CD4-positive, alpha-beta T cell treated with Interferon gamma for 1 hour (primary cell): ENCODE data around the gene ACTR2.
A peak's percentile ranks its signal among the peaks of the same experiment; 100 is the strongest.

Experiments used
- DNase-seq: peaks from one replicate; pipeline ENCODE4 v3.0.0-alpha.2; 2020

ACTR2 gene

GRCh38 chr2:65281627-65282351 is 54.2 kb downstream of the ACTR2 start:
- no peak for DNase-seq

- no peak for DNase-seq
Measured at GRCh38 chr2:65282477-65283053, 54.9 kb downstream of the ACTR2 start.

- DNase-seq = no peak
Measured at GRCh38 chr2:65287364-65287763, 59.7 kb downstream of the ACTR2 start.

- DNase-seq = no peak
Measured at GRCh38 chr2:65291216-65292105, 63.8 kb downstream of the ACTR2 start.

GRCh38 chr2:65292106-65292400 is 64.4 kb downstream of the ACTR2 start:
- DNase-seq = no peak

- no peak for DNase-seq
Measured at GRCh38 chr2:65292461-65293011, 64.9 kb downstream of the ACTR2 start.

- no peak for DNase-seq
Measured at GRCh38 chr2:65293376-65293775, 65.7 kb downstream of the ACTR2 start.

- no peak for DNase-seq
Measured at GRCh38 chr2:65294136-65294535, 66.5 kb downstream of the ACTR2 start.

GRCh38 chr2:65294701-65295100 is 67.1 kb downstream of the ACTR2 start:
- DNase-seq = no peak

GRCh38 chr2:65296971-65297370 is 69.3 kb downstream of the ACTR2 start:
- no peak for DNase-seq

- DNase-seq = no peak
Measured at GRCh38 chr2:65297544-65297943, 69.9 kb downstream of the ACTR2 start.

- DNase-seq = no peak
Measured at GRCh38 chr2:65298089-65298488, 70.5 kb downstream of the ACTR2 start.

- no peak for DNase-seq
Measured at GRCh38 chr2:65299246-65299645, 71.6 kb downstream of the ACTR2 start.

GRCh38 chr2:65300134-65300760 is 72.6 kb downstream of the ACTR2 start:
- no peak for DNase-seq

GRCh38 chr2:65300761-65301711 is 73.4 kb downstream of the ACTR2 start:
- DNase-seq = peak; percentile 54

GRCh38 chr2:65305934-65306333 is 78.3 kb downstream of the ACTR2 start:
- no peak for DNase-seq

- no peak for DNase-seq
Measured at GRCh38 chr2:65309699-65310098, 82.1 kb downstream of the ACTR2 start.

- DNase-seq = no peak
Measured at GRCh38 chr2:65311049-65311448, 83.4 kb downstream of the ACTR2 start.

GRCh38 chr2:65311596-65311995 is 84.0 kb downstream of the ACTR2 start:
- DNase-seq = no peak

GRCh38 chr2:65313126-65313953 is 85.7 kb downstream of the ACTR2 start:
- no peak for DNase-seq

GRCh38 chr2:65313954-65314256 is 86.3 kb downstream of the ACTR2 start:
- no peak for DNase-seq
